Progenitor cell of endocrine pancreas (in vitro differentiated cells): Measurements from ENCODE around the gene GDPD3. TPM values are rescaled to one million over a fixed set of nuclear protein-coding genes. Genes with fewer than 3 reads are reported as not detected.
A peak's percentile ranks its signal among the peaks of the same experiment; 100 is the strongest.

ENCODE experiments used
- DNase-seq: peaks from one replicate; pipeline ENCODE4 v3.0.0; 2021; ENCODE audit warnings: low spot score; ENCODE audit not compliant: unreplicated experiment
- H3K27ac Mint-ChIP-seq: 2 replicates; pipeline ENCODE4 v1.8.0; 2021; ENCODE audit warnings: mild to moderate bottlenecking, moderate library complexity, mixed read lengths
- H3K27me3 Mint-ChIP-seq: 2 replicates; pipeline ENCODE4 v1.8.0; 2021; ENCODE audit warnings: mixed read lengths
- H3K36me3 Mint-ChIP-seq: 2 replicates; pipeline ENCODE4 v1.8.0; 2022; ENCODE audit warnings: mixed read lengths; ENCODE audit not compliant: insufficient read depth
- H3K4me1 Mint-ChIP-seq: 2 replicates; pipeline ENCODE4 v1.8.0; 2021; ENCODE audit warnings: low read depth, mixed read lengths
- H3K4me3 Mint-ChIP-seq: 2 replicates; pipeline ENCODE4 v1.8.0; 2021; ENCODE audit warnings: low read depth, mild to moderate bottlenecking, moderate library complexity, mixed read lengths
- H3K9me3 Mint-ChIP-seq: 2 replicates; pipeline ENCODE4 v1.8.0; 2021; ENCODE audit warnings: low read depth, mixed read lengths
- total RNA-seq: library from RNA; stranded (reverse); gene quantifications from 2 replicates; pipeline ENCODE4 v1.2.1, GENCODE V29; 2021
- TF ChIP-seq, protein P1 (sequence below): fragments of 200-600 bp; sonication (generic); IDR thresholded peaks from one replicate; pipeline ENCODE4 v1.5.0; 2021; ENCODE audit warnings: antibody characterized with exemption, mild to moderate bottlenecking; ENCODE audit not compliant: unreplicated experiment

The GDPD3 gene
- total RNA-seq, 1 donor from 2014 or later, result 13.3 TPM

GRCh38 chr16:30078744-30079143 is 34.6 kb downstream of the GDPD3 start:
- DNase-seq, result no peak
- peaks cover 10% of the 10 kb centered on the region for H3K36me3 Mint-ChIP-seq
- peaks cover 15% of the 10 kb centered on the region for H3K4me1 Mint-ChIP-seq
- no peak overlapping the region for H3K27ac Mint-ChIP-seq
- H3K27me3 Mint-ChIP-seq, result no peaks in the 10 kb centered on the region
- H3K9me3 Mint-ChIP-seq, result no peaks in the 10 kb centered on the region
- H3K4me3 Mint-ChIP-seq, result no peak overlapping the region
- TF ChIP-seq, protein P1, sequence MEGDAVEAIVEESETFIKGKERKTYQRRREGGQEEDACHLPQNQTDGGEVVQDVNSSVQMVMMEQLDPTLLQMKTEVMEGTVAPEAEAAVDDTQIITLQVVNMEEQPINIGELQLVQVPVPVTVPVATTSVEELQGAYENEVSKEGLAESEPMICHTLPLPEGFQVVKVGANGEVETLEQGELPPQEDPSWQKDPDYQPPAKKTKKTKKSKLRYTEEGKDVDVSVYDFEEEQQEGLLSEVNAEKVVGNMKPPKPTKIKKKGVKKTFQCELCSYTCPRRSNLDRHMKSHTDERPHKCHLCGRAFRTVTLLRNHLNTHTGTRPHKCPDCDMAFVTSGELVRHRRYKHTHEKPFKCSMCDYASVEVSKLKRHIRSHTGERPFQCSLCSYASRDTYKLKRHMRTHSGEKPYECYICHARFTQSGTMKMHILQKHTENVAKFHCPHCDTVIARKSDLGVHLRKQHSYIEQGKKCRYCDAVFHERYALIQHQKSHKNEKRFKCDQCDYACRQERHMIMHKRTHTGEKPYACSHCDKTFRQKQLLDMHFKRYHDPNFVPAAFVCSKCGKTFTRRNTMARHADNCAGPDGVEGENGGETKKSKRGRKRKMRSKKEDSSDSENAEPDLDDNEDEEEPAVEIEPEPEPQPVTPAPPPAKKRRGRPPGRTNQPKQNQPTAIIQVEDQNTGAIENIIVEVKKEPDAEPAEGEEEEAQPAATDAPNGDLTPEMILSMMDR, result no peak

DNA sequence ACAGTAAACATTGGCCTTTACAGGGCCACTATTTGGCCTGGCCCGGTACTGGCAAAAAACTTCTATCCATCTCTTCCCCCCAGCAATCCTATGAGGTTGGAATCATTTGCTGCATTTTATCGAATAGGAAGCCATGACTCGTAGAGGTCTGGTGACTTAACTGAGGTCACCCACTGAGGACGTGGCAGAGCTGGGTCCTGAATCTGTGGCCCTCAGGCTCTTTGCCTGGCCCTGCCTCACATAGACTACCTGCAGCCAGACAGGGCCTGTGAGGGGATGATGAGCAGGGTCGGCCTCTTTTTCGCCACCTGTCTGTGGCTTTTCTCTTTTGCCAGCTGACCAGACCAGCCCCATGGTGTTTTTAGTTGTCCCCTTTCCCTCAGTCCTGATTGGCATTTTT is 35.7 kb downstream of the GDPD3 start:
- Mint-ChIP-seq H3K27me3 (no peaks in the 10 kb centered on the region), H3K36me3 (peaks cover 7% of the 10 kb centered on the region), H3K4me3 (peak overlapping the region; percentile 92), H3K27ac (no peak overlapping the region), H3K4me1 (peaks cover 15% of the 10 kb centered on the region), H3K9me3 (no peaks in the 10 kb centered on the region)
- TF ChIP-seq, protein P1, result no peak
- DNase-seq, result no peak

GRCh38 chr16:30076276-30076791 is 37.0 kb downstream of the GDPD3 start:
- DNase-seq, result no peak
- H3K27me3 Mint-ChIP-seq, result no peaks in the 10 kb centered on the region
- peaks cover 9% of the 10 kb centered on the region for H3K36me3 Mint-ChIP-seq
- peak overlapping the region; percentile 92 for H3K4me3 Mint-ChIP-seq
- no peaks in the 10 kb centered on the region for H3K9me3 Mint-ChIP-seq
- H3K27ac Mint-ChIP-seq, result peak overlapping the region; percentile 91
- H3K4me1 Mint-ChIP-seq, result peaks cover 15% of the 10 kb centered on the region
- TF ChIP-seq, protein P1, result no peak

- H3K27ac Mint-ChIP-seq, result peak within 1 kb of the TSS; percentile 94
- H3K9me3 Mint-ChIP-seq, result no peaks in the 10 kb centered on the region
- TF ChIP-seq, protein P1, result peak; percentile 18
- peaks cover 15% of the 10 kb centered on the region for H3K4me1 Mint-ChIP-seq
- H3K36me3 Mint-ChIP-seq, result peaks cover 12% of the 10 kb centered on the region
- peak; percentile 78 for DNase-seq
- peak within 1 kb of the TSS; percentile 92 for H3K4me3 Mint-ChIP-seq
- no peaks in the 10 kb centered on the region for H3K27me3 Mint-ChIP-seq
Observed at GRCh38 chr16:30075503-30076275, 37.6 kb downstream of the GDPD3 start, which contains the start of gene PPP4C. PPP4C (plus strand) TSS chr16:30075994; CDS start chr16:30076378, 384 bp downstream.

DNA sequence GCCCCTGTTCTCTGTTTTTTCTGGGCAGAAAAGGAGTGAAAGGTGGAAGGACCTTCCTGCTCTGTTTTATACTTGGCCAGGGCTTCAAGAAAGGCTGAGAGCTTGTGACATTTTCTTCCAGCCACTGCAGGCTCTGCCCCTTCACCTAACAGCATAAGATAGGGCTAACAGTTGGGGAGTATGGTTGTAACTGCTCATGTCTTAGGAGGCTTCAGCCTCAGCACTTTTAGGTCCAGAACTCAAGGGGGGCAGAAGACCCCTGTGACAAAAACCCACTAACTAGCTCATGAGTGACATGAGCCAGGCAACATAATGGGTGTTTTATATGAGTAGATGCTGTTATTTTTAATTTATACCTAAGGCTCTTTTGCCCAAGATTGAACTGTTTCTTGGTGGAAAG is 42.8 kb downstream of the GDPD3 start:
- no peaks in the 10 kb centered on the region for H3K9me3 Mint-ChIP-seq
- H3K36me3 Mint-ChIP-seq, result peaks cover 20% of the 10 kb centered on the region
- no peak overlapping the region for H3K4me3 Mint-ChIP-seq
- no peaks in the 10 kb centered on the region for H3K27me3 Mint-ChIP-seq
- peaks cover 8% of the 10 kb centered on the region for H3K4me1 Mint-ChIP-seq
- no peak for DNase-seq
- H3K27ac Mint-ChIP-seq, result peak overlapping the region; percentile 16
- TF ChIP-seq, protein P1, result no peak
